GM18868 (cell line): ENCODE data around the gene MUC2.

Source experiments
- ATAC-seq: cut with Tn5 transposase; IDR thresholded peaks from one replicate; pipeline ENCODE4 v1.9.1; 2021; ENCODE audit warnings: mild to moderate bottlenecking, moderate library complexity; ENCODE audit not compliant: unreplicated experiment

The MUC2 gene

DNA sequence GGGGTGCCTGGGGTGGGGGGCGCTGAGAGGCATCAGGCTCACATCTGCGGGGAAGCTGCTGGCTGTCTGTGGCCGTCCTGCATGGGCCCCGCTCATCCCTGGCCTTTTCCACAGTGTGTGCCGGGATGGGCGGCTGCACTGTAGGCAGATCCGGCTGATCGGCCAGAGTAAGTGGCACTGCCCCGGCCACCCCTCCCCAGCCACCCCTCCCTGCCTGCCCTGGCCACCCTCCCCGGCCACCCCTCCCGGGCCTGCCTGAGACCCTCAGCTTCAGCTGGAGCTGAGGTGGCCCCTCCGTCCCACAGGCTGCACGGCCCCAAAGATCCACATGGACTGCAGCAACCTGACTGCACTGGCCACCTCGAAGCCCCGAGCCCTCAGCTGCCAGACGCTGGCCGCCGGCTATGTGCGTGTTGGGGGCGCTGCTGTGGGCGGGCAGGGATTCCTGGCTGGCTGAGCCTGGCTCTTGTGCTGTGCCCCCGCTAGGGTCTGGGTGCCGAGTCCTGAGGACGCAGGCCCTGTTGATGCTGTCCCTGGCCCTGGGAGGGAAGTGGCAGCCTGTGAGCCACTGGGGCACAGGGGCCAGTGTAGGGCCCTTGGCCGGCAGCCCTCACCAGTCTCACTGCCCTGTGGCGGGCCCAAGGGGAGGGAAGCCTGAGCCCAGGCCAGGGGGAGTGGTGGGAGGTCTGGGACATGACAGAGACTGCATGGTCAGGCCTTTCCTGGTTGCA is 10.9 kb downstream of the MUC2 start:
- ATAC-seq, result no peak

DNA sequence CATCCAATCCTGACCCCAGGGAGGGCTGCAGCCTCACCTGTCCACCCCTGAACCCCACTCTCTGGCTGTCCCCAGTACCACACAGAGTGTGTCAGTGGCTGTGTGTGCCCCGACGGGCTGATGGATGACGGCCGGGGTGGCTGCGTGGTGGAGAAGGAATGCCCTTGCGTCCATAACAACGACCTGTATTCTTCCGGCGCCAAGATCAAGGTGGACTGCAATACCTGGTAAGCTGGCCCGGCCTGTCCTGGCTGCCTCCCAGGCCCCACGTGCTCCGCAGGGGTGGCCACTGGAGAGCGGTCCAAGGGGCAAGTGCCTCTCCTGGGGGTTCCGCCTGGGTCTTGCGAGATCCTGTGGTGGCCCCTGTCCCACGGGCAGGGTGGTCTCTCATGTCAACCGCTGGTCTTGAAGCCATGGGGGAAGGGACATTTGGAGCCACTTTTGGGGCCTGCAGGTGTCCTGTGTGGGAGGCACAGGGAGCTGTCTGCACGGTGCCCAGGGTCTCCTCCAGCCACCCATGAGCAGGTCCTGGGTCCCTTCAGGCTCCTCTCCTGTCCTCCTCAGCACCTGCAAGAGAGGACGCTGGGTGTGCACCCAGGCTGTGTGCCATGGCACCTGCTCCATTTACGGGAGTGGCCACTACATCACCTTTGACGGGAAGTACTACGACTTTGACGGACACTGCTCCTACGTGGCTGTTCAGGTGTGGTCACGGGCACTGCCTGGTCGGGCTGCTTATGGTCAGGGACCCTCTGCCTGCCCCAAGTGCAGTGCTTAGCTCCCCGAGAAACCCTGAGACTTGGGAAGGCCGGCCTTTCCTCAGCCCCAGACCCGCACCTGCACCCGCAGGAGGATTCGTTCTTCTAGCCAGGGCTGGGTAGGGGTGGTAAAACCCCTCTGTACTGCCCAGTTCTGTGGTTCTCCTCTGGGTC is 11.8 kb downstream of the MUC2 start:
- ATAC-seq, result no peak

DNA sequence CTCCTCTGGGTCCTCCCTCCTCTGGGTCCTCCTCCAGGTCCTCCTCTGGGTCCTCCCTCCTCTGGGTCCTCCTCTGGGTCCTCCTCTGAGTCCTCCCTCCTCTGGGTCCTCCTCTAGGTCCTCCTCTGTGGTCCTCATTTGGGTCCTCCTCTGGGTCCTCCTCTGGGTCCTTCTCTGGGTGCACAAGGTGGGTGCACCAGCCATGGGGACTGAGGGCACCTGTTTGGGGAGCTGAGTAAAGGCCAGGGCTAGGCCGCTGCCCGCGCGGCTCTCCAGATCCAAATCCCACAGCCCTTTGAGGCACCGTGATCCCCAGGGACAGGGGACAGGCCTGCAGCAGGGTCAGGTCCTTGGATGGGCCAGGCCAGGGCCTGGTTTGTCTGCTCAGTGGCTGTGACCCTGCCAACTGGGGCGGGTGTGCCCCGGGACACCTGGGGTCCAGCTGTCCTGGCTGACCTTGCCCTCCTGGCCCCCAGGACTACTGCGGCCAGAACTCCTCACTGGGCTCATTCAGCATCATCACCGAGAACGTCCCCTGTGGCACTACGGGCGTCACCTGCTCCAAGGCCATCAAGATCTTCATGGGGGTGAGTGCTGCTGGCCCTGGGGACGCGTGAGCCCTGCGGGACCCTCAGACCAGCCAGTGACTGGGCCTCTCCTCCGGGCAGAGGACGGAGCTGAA is 12.7 kb downstream of the MUC2 start:
- no peak for ATAC-seq

DNA sequence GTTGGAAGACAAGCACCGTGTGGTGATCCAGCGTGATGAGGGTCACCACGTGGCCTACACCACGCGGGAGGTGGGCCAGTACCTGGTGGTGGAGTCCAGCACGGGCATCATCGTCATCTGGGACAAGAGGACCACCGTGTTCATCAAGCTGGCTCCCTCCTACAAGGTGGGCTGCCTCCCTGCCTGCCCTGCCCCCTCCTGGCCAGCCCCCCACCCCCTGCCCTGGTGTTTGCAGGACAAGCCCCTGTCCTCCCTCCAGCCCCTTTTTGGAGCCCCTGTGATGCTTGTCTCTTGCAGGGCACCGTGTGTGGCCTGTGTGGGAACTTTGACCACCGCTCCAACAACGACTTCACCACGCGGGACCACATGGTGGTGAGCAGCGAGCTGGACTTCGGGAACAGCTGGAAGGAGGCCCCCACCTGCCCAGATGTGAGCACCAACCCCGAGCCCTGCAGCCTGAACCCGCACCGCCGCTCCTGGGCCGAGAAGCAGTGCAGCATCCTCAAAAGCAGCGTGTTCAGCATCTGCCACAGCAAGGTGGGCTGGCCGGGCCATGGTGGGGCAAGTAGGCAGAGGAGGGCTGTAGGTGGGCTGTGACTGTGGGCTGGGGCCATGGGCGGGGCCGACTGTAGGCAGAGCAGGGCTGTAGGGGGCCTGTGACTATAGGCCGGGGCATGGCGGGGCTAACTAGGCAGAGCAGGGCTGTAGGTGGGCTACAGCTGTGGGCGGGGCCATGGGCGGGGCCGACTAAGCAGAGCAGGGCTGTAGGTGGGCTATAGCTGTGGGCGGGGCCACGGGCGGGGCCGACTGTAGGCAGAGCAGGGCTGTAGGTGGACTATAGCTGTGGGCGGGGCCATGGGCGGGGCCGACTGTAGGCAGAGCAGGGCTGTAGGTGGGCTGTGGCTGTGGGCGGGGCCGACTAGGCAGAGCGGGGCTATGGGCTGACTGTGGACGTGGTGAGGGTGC is 13.6 kb downstream of the MUC2 start:
- ATAC-seq, result no peak

DNA sequence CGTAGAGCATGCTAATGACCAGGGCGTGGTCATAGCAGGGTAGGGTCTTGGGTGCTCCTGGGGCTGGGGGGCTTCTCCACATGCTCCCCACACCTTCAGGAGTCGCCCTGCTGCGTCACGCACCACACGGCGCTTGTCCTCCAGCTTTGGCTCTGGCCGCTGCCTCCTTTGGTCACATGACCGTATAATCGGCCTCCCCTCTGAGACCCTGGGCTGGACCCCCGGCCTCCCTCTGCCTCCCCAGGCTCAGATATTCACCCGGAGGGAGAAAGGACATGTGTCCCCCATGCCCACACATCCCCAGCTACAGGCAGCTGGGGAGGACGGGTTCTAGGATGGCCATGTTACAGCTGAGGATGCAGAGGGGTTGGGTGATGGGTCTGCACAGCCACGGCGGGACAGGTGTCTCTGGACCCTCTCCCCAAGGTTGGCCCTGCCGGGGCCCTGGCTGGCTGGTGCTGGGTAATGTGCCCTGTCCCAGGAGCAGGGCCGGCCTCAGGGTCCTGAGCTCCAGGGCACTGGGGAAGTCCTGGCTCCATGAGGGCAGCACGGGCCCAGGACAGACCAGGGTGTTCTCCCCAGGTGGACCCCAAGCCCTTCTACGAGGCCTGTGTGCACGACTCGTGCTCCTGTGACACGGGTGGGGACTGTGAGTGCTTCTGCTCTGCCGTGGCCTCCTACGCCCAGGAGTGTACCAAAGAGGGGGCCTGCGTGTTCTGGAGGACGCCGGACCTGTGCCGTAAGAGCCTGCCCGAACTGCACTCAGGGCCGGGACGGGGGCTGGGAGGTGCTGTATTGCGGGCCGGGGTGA is 14.5 kb downstream of the MUC2 start:
- no peak for ATAC-seq

DNA sequence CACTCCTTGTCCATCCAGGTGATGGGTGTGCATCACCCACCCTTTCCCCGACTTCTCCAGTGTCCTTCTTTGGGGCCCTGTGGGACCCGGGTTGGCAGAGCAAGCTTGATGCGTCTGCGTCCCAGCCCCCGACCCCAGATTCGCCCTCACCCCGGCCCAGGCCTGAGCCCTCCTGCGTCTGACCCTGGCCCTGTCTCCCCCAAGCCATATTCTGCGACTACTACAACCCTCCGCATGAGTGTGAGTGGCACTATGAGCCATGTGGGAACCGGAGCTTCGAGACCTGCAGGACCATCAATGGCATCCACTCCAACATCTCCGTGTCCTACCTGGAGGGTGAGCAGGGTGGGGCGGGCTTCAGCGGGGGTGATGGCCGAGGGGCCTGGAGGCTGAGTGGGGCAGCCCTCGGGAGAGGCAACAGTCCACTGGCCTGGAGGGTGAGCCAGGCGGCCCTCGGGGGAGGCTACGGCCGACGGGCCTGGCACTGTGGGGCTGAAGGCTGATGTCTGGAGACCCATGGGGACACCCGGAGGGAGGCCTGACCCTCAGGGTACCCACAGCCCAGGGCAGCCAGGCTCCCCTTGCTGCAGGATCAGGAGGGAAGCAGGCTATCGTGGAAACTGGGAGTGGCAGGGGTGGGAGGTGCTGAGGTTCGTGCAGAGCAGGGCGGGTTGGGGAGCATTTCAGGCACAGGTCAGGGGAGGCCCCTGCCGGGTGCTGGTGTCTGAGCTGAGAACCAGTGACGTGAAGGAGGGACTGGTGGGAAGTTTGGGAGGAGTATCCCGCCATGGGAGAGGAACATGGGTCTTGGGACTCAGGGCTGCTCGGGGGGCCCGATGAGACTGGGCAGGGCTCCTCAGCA is 15.3 kb downstream of the MUC2 start:
- ATAC-seq, result no peak

DNA sequence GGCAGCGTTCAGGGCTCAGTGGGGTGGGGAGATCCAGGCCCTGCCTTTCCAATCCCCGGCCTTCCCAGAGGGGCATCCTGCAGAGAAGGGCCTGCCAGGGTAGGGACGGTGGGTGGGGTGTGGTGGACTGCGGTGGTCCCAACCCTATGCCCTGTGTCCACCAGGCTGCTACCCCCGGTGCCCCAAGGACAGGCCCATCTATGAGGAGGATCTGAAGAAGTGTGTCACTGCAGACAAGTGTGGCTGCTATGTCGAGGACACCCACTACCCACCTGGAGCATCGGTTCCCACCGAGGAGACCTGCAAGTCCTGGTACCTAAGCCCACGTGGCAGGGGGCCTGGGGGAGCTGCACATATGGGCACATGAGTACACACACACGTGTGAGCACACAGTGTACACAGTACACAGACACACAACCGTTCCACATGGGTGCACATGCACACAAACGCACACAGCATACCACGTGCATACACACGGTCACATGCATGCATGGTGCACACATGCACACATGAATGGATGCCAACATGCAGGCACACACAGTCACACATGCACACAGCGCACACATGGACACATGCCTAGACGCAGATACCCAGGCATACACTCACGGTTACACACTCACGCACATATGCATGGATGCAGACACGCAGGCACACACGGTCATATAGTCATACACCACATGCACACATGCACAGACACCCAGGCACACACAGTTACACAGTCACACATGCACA is 16.1 kb downstream of the MUC2 start:
- ATAC-seq, result no peak

DNA sequence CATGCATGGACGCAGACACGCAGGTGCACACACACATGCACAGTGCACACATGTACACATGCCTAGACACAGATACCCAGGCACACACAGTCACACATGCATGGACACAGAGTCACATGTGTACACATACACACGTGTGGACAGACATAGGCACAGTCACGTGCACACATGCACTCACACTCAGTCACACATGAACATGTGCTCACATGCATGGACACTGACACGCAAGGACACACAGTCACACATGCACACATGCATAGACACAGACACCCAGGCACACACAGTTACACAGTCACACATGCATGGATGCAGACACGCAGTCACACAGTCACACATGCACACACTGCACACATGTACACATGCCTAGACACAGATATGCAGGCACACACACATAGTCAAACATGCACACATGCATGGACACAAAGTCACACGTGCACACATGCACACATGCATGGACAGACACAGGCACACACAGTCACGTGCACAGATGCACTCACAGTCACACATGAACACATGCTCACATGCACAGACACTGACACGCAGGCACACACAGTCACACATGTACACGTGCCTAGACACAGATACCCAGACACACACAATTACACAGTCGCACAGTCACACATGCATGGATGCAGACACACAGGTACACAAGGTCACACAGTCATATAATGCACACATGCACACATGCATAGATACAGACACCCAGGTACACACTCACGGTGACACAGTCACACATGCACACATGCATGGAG is 16.8 kb downstream of the MUC2 start:
- no peak for ATAC-seq

DNA sequence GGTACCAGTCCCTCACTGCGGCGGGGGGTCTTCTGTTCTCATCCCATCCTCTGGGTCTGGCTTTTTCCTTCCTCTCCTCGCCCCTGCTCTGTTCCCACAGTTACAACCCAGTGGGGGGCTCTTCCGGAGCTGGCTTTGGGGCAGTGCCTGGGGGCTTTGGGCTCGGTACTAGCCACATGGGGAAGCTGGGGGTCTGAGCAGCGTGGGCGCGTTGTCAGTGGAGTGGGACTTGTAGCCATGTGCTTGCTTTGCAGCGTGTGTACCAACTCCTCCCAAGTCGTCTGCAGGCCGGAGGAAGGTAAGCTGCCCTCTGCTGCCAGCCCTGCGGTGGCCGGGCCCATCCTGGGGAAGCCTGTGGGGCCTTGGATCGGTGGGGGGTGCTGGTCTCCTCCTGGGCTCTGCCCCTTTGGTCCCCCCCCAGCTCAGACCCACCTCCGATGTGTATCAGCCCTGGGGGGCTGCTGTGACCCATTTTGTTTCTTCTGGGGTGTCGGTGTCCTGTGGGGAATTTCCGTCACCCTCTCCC is 17.5 kb downstream of the MUC2 start:
- no peak for ATAC-seq

DNA sequence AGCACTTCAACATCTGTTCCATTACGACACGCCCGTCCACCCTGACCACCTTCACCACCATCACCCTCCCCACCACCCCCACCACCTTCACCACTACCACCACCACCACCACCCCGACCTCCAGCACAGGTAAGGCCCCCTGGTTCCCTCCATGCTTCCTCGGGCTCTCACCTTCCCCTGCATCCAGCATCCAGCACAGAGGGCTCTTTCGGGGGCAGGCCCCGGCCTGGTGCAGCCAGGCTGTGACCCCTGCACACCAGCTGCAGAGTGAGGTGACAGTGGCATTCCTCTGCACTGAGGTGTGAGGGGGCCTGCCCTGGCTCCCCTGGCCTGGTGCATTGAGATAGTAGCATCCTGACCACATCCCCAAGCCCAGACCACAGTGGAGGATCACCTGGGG is 18.2 kb downstream of the MUC2 start:
- no peak for ATAC-seq

DNA sequence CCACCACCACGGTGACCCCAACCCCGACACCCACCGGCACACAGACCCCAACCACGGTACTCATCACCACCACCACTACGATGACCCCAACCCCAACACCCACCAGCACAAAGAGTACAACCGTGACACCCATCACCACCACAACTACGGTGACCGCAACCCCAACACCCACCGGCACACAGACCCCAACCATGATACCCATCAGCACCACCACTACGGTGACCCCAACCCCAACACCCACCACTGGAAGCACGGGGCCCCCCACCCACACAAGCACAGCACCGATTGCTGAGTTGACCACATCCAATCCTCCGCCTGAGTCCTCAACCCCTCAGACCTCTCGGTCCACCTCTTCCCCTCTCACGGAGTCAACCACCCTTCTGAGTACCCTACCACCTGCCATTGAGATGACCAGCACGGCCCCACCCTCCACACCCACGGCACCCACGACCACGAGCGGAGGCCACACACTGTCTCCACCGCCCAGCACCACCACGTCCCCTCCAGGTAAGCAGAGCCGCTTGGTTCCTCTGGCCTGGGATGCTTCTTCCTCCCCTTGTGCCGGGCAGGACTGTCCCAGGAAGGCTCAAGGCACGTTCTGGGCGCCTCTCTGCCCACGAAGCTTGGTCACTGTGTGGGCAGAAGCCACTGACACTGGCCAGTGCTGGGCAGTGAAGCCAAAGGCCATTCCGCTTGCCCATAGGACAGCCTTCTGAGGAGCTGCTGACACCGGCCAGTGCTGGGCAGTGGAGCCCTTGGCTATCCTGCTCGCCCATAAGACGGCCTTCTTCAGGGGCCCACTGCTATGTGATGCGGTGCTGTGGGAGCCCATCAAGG is 25.1 kb downstream of the MUC2 start:
- ATAC-seq, result no peak

DNA sequence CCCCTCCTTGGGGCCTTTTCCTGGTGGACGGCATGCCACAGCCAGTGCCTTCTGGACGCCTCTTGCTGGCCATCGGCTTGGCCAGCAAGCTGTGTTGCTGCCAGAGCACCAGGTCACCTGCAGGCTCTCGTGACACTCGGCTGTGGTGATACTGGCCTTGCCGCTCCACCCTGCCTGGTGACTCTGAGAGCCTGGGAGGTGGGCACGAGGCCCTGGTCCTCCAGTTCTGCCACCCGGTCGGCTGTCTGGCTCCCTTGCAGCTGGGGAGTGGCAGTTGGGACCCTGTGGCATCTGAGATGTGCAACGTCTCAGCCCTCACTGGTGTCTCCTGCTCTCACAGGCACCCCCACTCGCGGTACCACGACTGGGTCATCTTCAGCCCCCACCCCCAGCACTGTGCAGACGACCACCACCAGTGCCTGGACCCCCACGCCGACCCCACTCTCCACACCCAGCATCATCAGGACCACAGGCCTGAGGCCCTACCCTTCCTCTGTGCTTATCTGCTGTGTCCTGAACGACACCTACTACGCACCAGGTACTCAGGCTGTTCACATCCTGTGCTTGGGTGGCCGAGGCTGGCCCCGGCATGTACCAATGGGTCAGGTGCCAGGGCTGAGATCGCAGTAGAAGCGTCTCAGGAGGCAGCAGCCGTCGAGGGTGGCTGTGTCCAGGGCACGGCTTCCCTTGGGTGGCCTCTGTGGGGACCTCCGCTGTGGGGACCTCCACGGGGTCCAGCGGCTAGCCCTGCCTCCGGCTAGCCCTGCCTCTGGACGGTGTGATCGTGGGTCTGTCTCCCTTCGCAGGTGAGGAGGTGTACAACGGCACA is 26.0 kb downstream of the MUC2 start:
- ATAC-seq, result no peak

DNA sequence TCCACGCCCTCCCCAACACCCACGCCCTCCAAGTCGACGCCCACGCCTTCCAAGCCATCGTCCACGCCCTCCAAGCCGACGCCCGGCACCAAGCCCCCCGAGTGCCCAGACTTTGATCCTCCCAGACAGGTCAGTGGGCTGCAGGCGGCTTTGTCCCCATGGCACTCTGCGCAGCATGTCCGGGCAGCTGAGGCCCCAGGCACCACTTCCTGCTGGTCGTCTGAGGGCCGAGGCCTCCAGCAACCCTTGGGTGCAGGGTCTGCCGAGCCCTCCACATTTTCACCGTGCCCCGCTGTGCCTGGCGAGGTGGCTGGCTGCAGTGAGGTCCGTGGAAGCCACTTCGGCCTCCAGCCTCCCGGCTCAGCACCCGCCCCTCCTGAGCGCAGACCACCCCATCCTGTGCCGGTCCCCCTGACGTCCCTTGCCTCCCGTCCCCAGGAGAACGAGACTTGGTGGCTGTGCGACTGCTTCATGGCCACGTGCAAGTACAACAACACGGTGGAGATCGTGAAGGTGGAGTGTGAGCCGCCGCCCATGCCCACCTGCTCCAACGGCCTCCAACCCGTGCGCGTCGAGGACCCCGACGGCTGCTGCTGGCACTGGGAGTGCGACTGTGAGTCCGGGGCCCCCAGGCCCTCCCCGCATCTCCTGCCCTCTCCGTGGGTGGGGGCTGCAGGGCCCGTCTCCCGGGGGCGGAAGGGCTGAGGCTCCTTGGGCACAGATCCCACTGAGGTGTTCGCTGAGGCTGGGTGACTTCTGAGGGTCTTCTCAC is 26.8 kb downstream of the MUC2 start:
- no peak for ATAC-seq

DNA sequence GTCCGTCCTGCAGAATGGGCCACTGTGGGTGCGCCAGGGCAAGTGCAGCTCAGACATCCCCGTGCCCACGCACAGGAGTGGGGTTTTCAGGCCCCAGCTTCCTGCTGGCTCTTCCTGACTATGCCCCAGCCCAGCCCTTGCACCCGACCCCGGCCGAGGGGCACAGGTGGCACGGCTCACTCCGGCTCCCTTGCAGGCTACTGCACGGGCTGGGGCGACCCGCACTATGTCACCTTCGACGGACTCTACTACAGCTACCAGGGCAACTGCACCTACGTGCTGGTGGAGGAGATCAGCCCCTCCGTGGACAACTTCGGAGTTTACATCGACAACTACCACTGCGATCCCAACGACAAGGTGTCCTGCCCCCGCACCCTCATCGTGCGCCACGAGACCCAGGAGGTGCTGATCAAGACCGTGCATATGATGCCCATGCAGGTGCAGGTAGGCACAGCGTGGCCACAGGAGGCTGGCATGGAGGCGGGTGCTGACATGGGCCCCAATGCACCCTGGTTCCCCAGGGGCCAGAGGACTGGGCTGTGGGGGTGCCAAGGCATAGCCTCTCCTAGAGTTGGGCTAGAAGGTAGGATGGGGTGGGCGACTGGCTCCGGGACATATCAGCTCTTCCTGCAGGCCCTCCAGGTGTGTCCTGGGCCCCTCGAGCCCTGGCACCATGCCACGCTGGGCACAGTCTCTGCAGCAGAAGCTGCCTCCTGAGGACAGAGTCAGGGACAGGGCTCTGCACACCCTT is 27.7 kb downstream of the MUC2 start:
- no peak for ATAC-seq
